Activated CD4-positive, alpha-beta memory T cell treated with anti-CD3 and anti-CD28 coated beads for 36 hours (primary cell): ENCODE measurements around the gene RNASEH1. TPM values are rescaled to one million over a fixed set of nuclear protein-coding genes. Genes with fewer than 3 reads are reported as not detected.

Experiments
- CTCF ChIA-PET: fragments of 350-600 bp; sonication (Branson Sonifier 250); formaldehyde crosslinking; loops from one replicate; lab custom pipeline; 2021; ENCODE audit warnings: antibody characterized with exemption, inconsistent platforms; lab: Charles Lee
- POLR2A ChIA-PET: fragments of 350-600 bp; sonication (Branson Sonifier 250); formaldehyde crosslinking; loops from one replicate; lab custom pipeline; 2021; ENCODE audit warnings: antibody characterized with exemption; lab: Charles Lee
- DNase-seq: peaks from one replicate; pipeline ENCODE4 v3.0.0-alpha.2; 2020
- H3K27ac Mint-ChIP-seq: one replicate; pipeline ENCODE4 v1.8.0; 2021; ENCODE audit warnings: mixed read lengths
- H3K27me3 Mint-ChIP-seq: one replicate; pipeline ENCODE4 v1.8.0; 2021; ENCODE audit warnings: mixed read lengths
- H3K36me3 Mint-ChIP-seq: one replicate; pipeline ENCODE4 v1.8.0; 2021; ENCODE audit warnings: mixed read lengths
- H3K4me1 Mint-ChIP-seq: one replicate; pipeline ENCODE4 v1.8.0; 2021; ENCODE audit warnings: low read depth, mixed read lengths
- H3K4me3 Mint-ChIP-seq: one replicate; pipeline ENCODE4 v1.8.0; 2021; ENCODE audit warnings: mild to moderate bottlenecking, mixed read lengths
- H3K9me3 Mint-ChIP-seq: one replicate; pipeline ENCODE4 v1.8.0; 2021; ENCODE audit warnings: mixed read lengths
- intact Hi-C: fragments of 100-400 bp; cut with micrococcal nuclease; formaldehyde crosslinking; loops from one replicate; pipeline ENCODE4 v1.15.1; 2023
- total RNA-seq, 2 experiments: library from RNA; stranded (reverse); gene quantifications; one replicate each; pipeline ENCODE4 v1.2.3, GENCODE V29; 2021

RNASEH1 gene
- total RNA-seq, 2 experiments from 2014 or later, result 23.6 to 24.8 TPM

DNA sequence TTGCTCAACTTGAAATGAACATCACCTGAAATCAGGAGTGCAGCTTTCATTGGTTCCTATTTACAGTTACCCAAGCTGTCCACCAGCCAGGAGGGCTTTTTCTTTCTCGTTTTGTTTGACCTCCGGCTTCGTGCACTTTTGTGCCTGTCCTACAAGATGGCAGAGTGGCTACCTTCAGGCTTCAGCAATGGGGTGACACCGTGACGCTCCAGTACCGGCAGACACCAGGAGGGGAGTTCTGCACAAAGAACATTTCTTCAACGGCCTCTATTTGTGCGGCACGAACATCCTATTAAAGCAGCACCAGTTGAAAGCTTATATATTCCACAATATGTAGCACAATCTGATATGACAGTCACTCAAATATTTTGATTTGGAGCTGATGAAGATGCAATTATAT, 18.3 kb downstream of the RNASEH1 start:
- no peaks in the 10 kb centered on the region for H3K27me3 Mint-ChIP-seq
- CTCF ChIA-PET, result interaction anchor here (0.9 kb wide), 1 partner anchor 112 kb away, joined by 3 read pairs; no protein-coding TSS in a partner anchor

DNA sequence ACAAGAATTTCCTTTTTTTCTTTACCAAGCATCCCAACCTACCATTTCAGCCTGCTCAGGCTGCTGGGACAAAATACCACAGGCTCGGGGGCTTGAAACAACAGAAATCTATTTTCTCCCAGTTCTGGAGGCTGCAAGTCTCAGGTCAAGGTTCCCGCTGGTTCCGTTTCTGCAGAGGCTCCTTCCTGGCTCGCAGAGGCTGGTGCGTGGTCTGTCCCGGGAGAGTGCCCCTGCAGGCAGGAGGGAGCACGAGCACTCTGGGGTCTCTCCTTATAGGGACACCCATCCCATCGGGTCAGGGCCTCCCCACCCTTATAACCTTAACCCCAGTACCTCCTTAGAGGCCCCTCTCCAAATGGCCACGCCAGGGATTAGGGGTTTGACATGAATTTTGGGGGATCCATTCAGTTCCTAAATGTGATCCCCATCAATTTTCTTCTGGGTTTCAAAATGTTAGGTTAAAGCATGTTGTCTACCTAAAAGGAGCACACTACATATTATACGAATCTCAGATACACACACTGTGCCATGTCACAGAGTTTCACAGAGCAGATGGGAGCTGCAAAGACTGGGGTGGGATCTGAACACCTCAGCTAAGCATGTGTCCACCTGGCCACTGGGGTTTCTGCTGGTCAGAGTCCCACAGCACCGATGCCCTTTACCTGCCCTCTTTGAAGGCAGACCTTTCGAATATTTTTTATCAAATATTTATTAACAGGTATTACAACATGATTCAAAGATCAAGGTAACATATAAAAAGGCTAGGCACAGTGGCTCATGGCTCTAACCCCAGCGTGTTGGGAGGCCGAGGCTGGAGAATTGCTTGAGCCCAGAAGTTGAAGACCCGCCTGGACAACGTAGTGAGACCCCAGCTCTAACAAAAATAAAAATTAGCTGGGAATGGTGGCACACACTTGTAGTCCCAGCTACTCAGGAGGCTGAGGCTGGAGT, 21.2 kb downstream of the RNASEH1 start:
- ChIA-PET CTCF (no interaction called here), POLR2A (no interaction called here)
- H3K4me3 Mint-ChIP-seq, result no peak overlapping the region
- H3K27ac Mint-ChIP-seq, result no peak overlapping the region
- H3K36me3 Mint-ChIP-seq, result peaks cover 7% of the 10 kb centered on the region
- H3K9me3 Mint-ChIP-seq, result no peaks in the 10 kb centered on the region
- H3K4me1 Mint-ChIP-seq, result no peaks in the 10 kb centered on the region
- H3K27me3 Mint-ChIP-seq, result no peaks in the 10 kb centered on the region
- intact Hi-C loops, result no loop called here
- no peak for DNase-seq

More for the DNA sequence above, 18.3 kb downstream of the RNASEH1 start:
- POLR2A ChIA-PET, result no interaction called here
- Mint-ChIP-seq H3K4me3 (no peak overlapping the region), H3K4me1 (no peaks in the 10 kb centered on the region), H3K36me3 (peaks cover 29% of the 10 kb centered on the region), H3K9me3 (no peaks in the 10 kb centered on the region), H3K27ac (no peak overlapping the region)
- intact Hi-C loops, result no loop called here
- no peak for DNase-seq

DNA sequence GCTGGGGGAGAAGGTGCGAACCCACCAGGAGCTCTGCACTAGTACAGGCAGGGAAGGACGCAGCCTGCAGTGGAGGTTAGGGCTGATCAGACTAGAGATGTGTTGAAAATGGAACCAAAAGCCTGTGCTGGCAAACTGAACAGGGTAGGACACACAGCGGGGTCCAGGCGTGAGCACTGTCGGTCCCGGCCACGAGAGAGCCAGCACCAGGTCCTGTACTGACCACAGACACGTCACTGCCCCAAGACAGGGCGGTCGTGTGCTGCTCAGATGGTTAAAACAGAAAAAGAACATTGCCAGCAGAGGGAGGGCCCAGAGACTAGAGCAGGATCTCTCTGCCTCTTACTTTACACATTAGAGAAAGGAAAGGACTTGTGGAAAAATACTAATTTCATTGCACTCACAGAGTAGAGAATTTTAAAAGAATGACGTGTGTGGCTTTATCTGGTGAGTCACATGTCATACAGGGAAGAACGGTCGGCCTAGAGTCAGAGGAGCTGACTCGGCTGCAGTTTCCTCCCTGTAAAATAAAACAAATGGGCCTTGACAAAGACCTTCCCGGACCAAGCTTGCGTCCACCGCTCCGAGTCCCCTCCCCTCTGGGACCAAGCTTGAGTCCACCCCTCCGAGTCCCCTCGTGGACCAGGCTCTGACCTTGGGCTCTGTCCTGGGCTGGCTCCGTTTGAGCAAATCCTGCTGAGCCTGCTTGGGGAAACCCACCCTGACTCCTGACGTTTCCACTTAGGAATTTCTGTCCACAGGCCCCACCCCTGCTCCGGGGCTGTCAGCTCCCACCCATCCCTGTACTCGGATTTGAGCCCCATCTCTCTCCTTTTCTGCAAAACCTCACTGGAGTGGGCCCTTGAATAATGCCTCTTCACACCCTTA, 22.1 kb downstream of the RNASEH1 start:
- no peaks in the 10 kb centered on the region for H3K27me3 Mint-ChIP-seq
- DNase-seq, result no peak
- H3K4me3 Mint-ChIP-seq, result no peak overlapping the region
- no peaks in the 10 kb centered on the region for H3K4me1 Mint-ChIP-seq
- CTCF ChIA-PET, result no interaction called here
- H3K27ac Mint-ChIP-seq, result no peak overlapping the region
- intact Hi-C loops, result no loop called here
- no peaks in the 10 kb centered on the region for H3K9me3 Mint-ChIP-seq
- H3K36me3 Mint-ChIP-seq, result peaks cover 7% of the 10 kb centered on the region
- POLR2A ChIA-PET, result no interaction called here

DNA sequence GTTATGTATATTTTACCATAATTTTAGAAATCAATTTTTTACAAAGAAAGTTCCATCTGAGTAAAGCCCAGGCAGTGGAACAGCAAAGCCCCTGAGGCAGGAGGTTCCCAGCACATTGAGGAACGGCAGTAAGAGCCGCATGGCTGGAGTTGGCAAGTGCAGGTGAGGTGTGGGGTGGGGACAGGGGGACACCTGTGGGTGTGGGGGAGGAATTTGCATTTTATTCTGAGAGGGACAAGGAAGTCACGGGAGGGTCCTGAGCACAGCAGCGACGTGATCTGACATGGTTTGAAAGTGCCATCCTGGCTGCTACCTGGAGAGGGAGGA, 22.7 kb downstream of the RNASEH1 start:
- Mint-ChIP-seq H3K36me3 (peaks cover 7% of the 10 kb centered on the region), H3K27me3 (no peaks in the 10 kb centered on the region), H3K4me3 (no peak overlapping the region), H3K27ac (no peak overlapping the region), H3K9me3 (no peaks in the 10 kb centered on the region), H3K4me1 (no peaks in the 10 kb centered on the region)
- ChIA-PET POLR2A (no interaction called here), CTCF (no interaction called here)
- DNase-seq, result no peak
- intact Hi-C loops, result no loop called here

DNA sequence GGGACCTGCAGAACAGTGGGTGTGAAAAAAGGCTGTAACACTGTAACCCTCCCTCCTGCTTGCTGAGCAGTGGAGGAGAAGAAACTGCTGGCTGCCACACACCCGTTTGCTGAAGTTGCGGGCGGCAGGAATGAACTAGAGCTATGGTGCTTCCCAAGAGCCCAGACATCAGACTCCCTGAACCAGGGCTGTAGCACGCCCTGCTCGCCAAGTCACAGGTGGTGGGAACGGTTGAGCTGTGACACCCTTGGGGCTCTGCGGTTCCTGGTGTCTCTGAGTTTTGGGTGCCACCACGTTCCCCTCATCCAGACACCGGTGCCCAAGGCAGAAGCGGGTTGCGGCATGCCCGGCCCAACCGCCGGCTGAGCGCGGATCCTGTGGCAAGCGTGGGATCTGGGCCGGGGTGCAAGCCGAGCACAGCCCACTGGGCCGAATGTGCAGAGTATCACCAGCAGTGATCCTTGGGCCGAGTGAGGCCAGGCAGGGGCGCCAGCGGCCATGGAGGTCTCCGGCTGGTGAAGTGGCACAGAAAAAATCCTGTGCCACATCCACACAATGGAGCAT, 23.8 kb downstream of the RNASEH1 start:
- ChIA-PET CTCF (no interaction called here), POLR2A (no interaction called here)
- Mint-ChIP-seq H3K36me3 (peaks cover 7% of the 10 kb centered on the region), H3K4me3 (no peak overlapping the region), H3K27ac (no peak overlapping the region), H3K27me3 (no peaks in the 10 kb centered on the region), H3K4me1 (no peaks in the 10 kb centered on the region), H3K9me3 (no peaks in the 10 kb centered on the region)
- no peak for DNase-seq
- intact Hi-C loops, result no loop called here

DNA sequence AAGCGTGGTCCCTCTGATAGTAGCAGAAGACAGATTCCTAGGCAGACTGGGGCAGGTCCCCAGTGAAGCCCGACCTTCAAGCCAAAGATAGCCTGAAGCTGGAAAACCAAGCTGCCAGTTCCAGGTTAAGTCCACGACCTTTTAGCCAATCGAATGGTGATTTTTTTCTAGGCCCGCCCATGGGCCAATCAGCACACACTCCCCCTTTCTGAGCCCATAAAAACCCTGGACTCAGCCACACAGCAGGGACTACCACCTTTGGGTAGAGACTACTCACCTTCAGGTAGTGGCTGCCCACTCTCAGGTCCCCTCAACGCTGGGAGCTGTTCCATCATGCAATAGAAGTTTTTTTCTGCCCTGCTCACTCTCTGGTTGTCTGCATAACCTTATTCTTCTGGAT, 24.3 kb downstream of the RNASEH1 start:
- no peak overlapping the region for H3K27ac Mint-ChIP-seq
- DNase-seq, result no peak
- peaks cover 2% of the 10 kb centered on the region for H3K36me3 Mint-ChIP-seq
- no peaks in the 10 kb centered on the region for H3K4me1 Mint-ChIP-seq
- CTCF ChIA-PET, result no interaction called here
- no peaks in the 10 kb centered on the region for H3K9me3 Mint-ChIP-seq
- H3K4me3 Mint-ChIP-seq, result no peak overlapping the region
- no peaks in the 10 kb centered on the region for H3K27me3 Mint-ChIP-seq
- POLR2A ChIA-PET, result no interaction called here
- intact Hi-C loops, result no loop called here

DNA sequence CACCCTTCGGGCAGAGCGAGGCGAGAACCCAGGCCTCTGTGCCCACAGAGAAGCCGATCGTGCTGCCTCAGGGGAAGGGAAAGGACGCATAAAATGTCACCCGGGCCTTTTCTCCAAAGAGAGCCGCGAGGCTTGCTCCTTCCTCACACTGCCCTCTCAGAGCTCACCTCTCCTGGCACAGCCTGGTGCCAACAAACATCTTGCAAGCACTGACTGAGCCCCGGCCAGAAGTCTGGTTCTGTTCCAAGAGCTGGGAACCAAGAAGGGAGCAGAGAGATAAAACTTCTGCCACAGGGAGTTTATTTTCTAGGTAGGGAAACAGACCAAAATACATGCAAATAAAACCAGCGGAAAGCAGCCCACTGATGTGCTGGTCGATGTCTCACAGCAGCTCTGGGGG, 25.2 kb downstream of the RNASEH1 start:
- no peak overlapping the region for H3K27ac Mint-ChIP-seq
- POLR2A ChIA-PET, result no interaction called here
- no peak for DNase-seq
- no peaks in the 10 kb centered on the region for H3K4me1 Mint-ChIP-seq
- peaks cover 2% of the 10 kb centered on the region for H3K36me3 Mint-ChIP-seq
- CTCF ChIA-PET, result no interaction called here
- H3K4me3 Mint-ChIP-seq, result no peak overlapping the region
- intact Hi-C loops, result no loop called here
- no peaks in the 10 kb centered on the region for H3K9me3 Mint-ChIP-seq
- H3K27me3 Mint-ChIP-seq, result no peaks in the 10 kb centered on the region

DNA sequence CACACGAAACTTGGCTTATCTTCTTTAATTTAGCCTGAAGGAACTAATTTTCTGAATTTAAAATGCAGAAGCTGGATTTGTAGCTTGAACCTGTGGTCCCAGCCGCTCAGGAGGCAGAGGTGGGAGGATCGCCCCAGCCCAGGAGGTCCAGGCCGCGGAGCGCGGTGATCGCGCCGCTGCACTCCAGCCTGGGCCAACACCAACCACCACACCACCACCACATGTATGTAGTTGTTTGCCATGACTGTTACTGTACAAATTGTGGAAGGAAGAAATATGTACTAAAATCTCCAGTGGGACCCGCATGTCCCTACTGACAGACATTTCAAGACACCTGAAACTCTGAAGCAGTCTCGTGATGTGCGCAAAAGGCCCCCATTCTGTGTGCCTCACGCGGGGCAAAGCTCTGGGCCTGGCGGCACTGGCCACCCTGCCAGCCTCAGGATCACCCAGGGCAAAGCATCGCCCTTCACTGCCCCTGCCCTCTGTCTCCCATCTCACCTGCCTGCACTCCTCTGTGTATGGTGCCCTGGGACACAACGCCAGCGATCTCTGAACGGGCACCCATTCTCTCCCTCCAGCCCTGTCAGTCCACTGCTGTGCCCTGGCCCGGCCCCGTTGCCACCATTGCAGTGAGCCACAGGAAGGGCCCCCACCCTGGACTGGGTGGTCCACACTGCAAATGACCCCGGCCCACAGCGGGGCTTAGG, 28.7 kb downstream of the RNASEH1 start:
- POLR2A ChIA-PET, result interaction anchor here (0.7 kb wide), 1 partner anchor 11 kb away, joined by 4 read pairs; the partner anchor contains the start of gene ADI1
- no peak for DNase-seq
- CTCF ChIA-PET, result no interaction called here
- intact Hi-C loops, result no loop called here
- H3K27me3 Mint-ChIP-seq, result no peaks in the 10 kb centered on the region
- no peak overlapping the region for H3K27ac Mint-ChIP-seq
- no peak overlapping the region for H3K4me3 Mint-ChIP-seq
- H3K9me3 Mint-ChIP-seq, result no peaks in the 10 kb centered on the region
- H3K36me3 Mint-ChIP-seq, result peaks cover 2% of the 10 kb centered on the region
- no peaks in the 10 kb centered on the region for H3K4me1 Mint-ChIP-seq

DNA sequence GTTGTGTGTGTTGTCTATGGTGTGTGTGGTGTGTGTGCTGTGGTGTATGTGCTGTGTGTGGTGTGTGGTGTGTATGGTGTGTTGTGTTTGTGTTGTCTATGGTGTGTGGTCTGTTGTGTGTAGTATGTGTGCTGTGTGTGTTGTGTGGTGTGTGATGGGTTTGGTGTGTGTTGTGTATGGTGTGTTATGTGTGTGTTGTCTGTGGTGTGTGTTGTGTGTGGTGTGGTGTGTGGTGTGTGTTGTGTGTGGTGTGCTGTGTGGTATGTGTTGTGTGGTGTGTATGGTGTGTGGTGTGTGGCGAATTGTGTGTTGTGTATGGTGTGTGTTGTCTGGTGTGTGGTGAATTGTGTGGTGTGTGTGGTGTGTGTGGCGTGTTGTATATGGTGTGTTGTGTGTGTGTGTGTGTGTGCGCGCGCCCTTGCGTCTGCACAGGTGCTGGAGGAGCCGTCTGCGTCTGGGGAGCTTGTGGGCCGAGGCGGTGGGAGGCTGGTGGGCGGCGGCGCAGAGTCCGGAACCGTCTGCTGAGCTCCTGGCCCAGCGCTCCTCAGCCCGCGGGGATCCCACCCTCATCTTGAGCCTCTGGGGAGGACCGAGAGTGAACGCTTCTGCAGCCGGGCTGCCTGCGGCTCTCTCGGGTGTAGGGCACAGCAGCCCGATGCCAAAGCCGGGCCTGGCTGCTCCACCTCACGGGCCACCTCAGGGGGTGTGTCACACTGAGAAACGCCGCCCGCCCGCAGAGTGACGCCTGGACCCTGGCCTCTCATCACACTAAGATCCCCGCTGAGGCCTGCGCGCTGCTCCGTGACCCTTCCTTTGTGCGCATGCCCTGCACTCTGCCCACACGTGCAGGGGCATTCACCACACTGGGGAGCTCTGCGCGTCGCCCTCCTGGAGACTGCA, 30.0 kb downstream of the RNASEH1 start:
- Mint-ChIP-seq H3K27me3 (no peaks in the 10 kb centered on the region), H3K27ac (no peak overlapping the region), H3K4me3 (no peak overlapping the region), H3K4me1 (no peaks in the 10 kb centered on the region), H3K36me3 (no peaks in the 10 kb centered on the region), H3K9me3 (no peaks in the 10 kb centered on the region)
- CTCF ChIA-PET, result no interaction called here
- no peak for DNase-seq
- intact Hi-C loops, result no loop called here
- POLR2A ChIA-PET, result interaction anchor here (0.7 kb wide), 1 partner anchor 9 kb away, joined by 4 read pairs; the partner anchor contains the start of gene ADI1

DNA sequence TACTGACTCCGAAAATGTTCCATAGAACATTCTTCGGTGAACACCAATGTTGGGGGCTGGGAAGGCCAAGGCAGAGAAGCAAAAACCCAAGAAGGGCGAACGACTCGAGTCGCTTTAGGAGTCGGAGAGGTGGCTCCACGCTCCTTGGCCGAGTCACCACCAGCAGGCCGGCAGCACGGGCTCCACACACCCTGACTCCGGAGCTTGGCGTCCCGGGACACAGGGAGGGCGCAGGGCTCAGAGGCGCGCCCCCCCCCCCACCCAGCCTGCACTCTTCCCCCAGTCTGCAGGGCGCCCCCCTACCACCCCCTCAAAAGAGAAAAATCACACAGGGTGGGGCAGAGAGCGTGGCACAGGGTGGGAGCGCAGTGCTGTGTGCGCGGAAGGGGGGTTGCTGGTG, 31.3 kb downstream of the RNASEH1 start:
- ChIA-PET POLR2A (no interaction called here), CTCF (no interaction called here)
- intact Hi-C loops, result no loop called here
- H3K27ac Mint-ChIP-seq, result no peak overlapping the region
- H3K9me3 Mint-ChIP-seq, result no peaks in the 10 kb centered on the region
- no peaks in the 10 kb centered on the region for H3K36me3 Mint-ChIP-seq
- no peak for DNase-seq
- peaks cover under 1% of the 10 kb centered on the region for H3K4me1 Mint-ChIP-seq
- H3K4me3 Mint-ChIP-seq, result no peak overlapping the region
- no peaks in the 10 kb centered on the region for H3K27me3 Mint-ChIP-seq

DNA sequence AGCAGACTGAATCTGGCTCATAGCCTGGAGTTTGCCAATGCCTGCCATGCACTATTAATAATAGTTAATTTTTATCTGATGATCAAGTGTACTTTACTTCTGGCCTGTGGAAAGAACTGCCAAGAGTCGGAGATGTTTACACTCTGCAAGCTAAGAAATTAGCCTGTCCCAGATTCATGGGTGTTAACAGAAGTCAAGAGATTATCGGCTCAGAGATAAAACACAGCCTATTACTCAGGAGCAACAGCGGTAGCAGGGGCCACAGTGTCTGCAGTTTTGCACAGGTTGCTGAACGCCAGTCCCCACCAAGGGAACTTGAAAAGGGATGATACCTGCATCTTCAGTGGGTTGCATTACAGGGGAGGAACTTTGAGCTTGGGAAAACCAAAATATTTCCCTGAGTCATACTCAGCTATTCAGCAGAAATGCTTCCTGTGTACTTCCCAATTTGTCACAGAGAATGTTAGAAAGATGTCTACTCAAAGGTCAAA, 34.5 kb downstream of the RNASEH1 start:
- Mint-ChIP-seq H3K36me3 (peaks cover 3% of the 10 kb centered on the region), H3K4me1 (peaks cover 22% of the 10 kb centered on the region), H3K27me3 (no peaks in the 10 kb centered on the region), H3K27ac (no peak overlapping the region), H3K9me3 (no peaks in the 10 kb centered on the region), H3K4me3 (no peak overlapping the region)
- DNase-seq, result no peak
- intact Hi-C loops, result no loop called here
- ChIA-PET POLR2A (no interaction called here), CTCF (interaction anchor here (0.9 kb wide), 1 partner anchor 9 kb away, joined by 5 read pairs; no protein-coding TSS in a partner anchor)
